H9 (cell line): Measurements from ENCODE around the gene CHPF. TPM values are rescaled to one million over a fixed set of nuclear protein-coding genes. Genes with fewer than 3 reads are reported as not detected.
A peak's percentile ranks its signal among the peaks of the same experiment; 100 is the strongest.

Source experiments
- DNase-seq: peaks from one replicate; pipeline ENCODE4 v3.0.0-alpha.2; 2017
- H2AFZ ChIP-seq: one replicate; pipeline ENCODE4 v1.6.1; 2013; ENCODE audit warnings: mild to moderate bottlenecking, low read length, control low read depth, moderate library complexity
- H2AK5ac ChIP-seq: 2 replicates; pipeline ENCODE4 v1.6.1; 2013; ENCODE audit warnings: low read length, control low read depth, mixed read lengths; ENCODE audit not compliant: insufficient read length
- H2BK120ac ChIP-seq: one replicate; pipeline ENCODE4 v1.6.1; 2013; ENCODE audit warnings: low read depth, mild to moderate bottlenecking, low read length, control low read depth, inconsistent platforms; ENCODE audit not compliant: poor library complexity, severe bottlenecking
- H2BK12ac ChIP-seq: 2 replicates; pipeline ENCODE4 v1.6.1; 2013; ENCODE audit warnings: low read length, control low read depth, mixed read lengths, low read depth; ENCODE audit not compliant: insufficient read length
- H2BK15ac ChIP-seq: 2 replicates; pipeline ENCODE4 v1.6.1; 2013; ENCODE audit warnings: low read depth, low read length, control low read depth
- H2BK20ac ChIP-seq: one replicate; pipeline ENCODE4 v1.6.1; 2013; ENCODE audit warnings: low read depth, mild to moderate bottlenecking, low read length, control low read depth, inconsistent platforms; ENCODE audit not compliant: poor library complexity, severe bottlenecking
- H2BK5ac ChIP-seq: 2 replicates; pipeline ENCODE4 v1.6.1; 2013; ENCODE audit warnings: low read length, control low read depth, mixed read lengths; ENCODE audit not compliant: insufficient read length
- H3K14ac ChIP-seq: 2 replicates; pipeline ENCODE4 v1.6.1; 2013; ENCODE audit warnings: low read length, control low read depth; ENCODE audit not compliant: insufficient read depth
- H3K18ac ChIP-seq: 2 replicates; pipeline ENCODE4 v1.6.1; 2013; ENCODE audit warnings: low read depth, mild to moderate bottlenecking, mixed read lengths, low read length, control low read depth; ENCODE audit not compliant: insufficient read length
- H3K23ac ChIP-seq: 2 replicates; pipeline ENCODE4 v1.6.1; 2013; ENCODE audit warnings: low read length, control low read depth, mixed read lengths, low read depth; ENCODE audit not compliant: insufficient read length
- H3K23me2 ChIP-seq: 2 replicates; pipeline ENCODE4 v1.6.1; 2013; ENCODE audit warnings: low read depth, mild to moderate bottlenecking, mixed read lengths, low read length, control low read depth; ENCODE audit not compliant: insufficient read length, poor library complexity, severe bottlenecking
- H3K27ac ChIP-seq: 2 replicates; pipeline ENCODE4 v1.5.1; 2013; ENCODE audit warnings: low read length, control low read depth, mixed read lengths, low read depth; ENCODE audit not compliant: insufficient read length
- H3K27me3 ChIP-seq: 2 replicates; pipeline ENCODE4 v1.6.1; 2013; ENCODE audit warnings: low read length, control low read depth, inconsistent platforms; ENCODE audit not compliant: insufficient read depth
- H3K4ac ChIP-seq: 2 replicates; pipeline ENCODE4 v1.6.1; 2013; ENCODE audit warnings: low read depth, mild to moderate bottlenecking, control low read depth, inconsistent platforms, low read length, moderate library complexity
- H3K4me1 ChIP-seq: 2 replicates; pipeline ENCODE4 v1.6.1; 2013; ENCODE audit warnings: low read length, control low read depth, inconsistent platforms; ENCODE audit not compliant: insufficient read depth
- H3K4me2 ChIP-seq: 2 replicates; pipeline ENCODE4 v1.6.1; 2013; ENCODE audit warnings: low read length, control low read depth, mixed read lengths; ENCODE audit not compliant: insufficient read length, insufficient read depth
- H3K56ac ChIP-seq: 2 replicates; pipeline ENCODE4 v1.6.1; 2013; ENCODE audit warnings: low read depth, mild to moderate bottlenecking, mixed read lengths, low read length, control low read depth; ENCODE audit not compliant: insufficient read length
- H3K79me1 ChIP-seq: 2 replicates; pipeline ENCODE4 v1.6.1; 2013; ENCODE audit warnings: low read depth, mild to moderate bottlenecking, moderate library complexity, low read length, control low read depth, inconsistent platforms; ENCODE audit not compliant: insufficient read depth, poor library complexity, severe bottlenecking
- H3K79me2 ChIP-seq: 2 replicates; pipeline ENCODE4 v1.6.1; 2013; ENCODE audit warnings: low read length, control low read depth, inconsistent platforms; ENCODE audit not compliant: insufficient read depth
- H3K9ac ChIP-seq: 2 replicates; pipeline ENCODE4 v1.6.1; 2013; ENCODE audit warnings: low read length, control low read depth, mixed read lengths; ENCODE audit not compliant: insufficient read length; ENCODE audit errors: extremely low read depth
- H3K9me3 ChIP-seq: one replicate; pipeline ENCODE4 v1.6.1; 2013; ENCODE audit warnings: low read depth, low read length, inconsistent platforms; ENCODE audit not compliant: control insufficient read depth
- H3T11ph ChIP-seq: one replicate; pipeline ENCODE4 v1.6.1; 2013; ENCODE audit warnings: mild to moderate bottlenecking, low read length, control low read depth, inconsistent platforms
- H4K20me1 ChIP-seq: one replicate; pipeline ENCODE4 v1.6.1; 2013; ENCODE audit not compliant: control insufficient read depth, insufficient read length, insufficient read depth
- H4K5ac ChIP-seq: 2 replicates; pipeline ENCODE4 v1.6.1; 2013; ENCODE audit warnings: low read depth, mild to moderate bottlenecking, mixed read lengths, low read length, control low read depth; ENCODE audit not compliant: insufficient read length
- H4K8ac ChIP-seq: replicated peaks from 2 replicates; pipeline ENCODE4 v1.6.1; 2013; ENCODE audit warnings: low read length, control low read depth, mixed read lengths, low read depth; ENCODE audit not compliant: insufficient read length
- H4K91ac ChIP-seq: 2 replicates; pipeline ENCODE4 v1.6.1; 2013; ENCODE audit warnings: low read depth, mild to moderate bottlenecking, moderate library complexity, mixed read lengths, low read length, control low read depth; ENCODE audit not compliant: insufficient read length
- H3K27ac Mint-ChIP-seq, 3 experiments: 2 replicates in 2 of 3; 3 replicates in 1 of 3; pipeline ENCODE4 v1.8.0; 2020 to 2021; ENCODE audit warnings: mixed read lengths in 3 of 3, mild to moderate bottlenecking in 1 of 3, moderate library complexity in 1 of 3
- H3K27me3 Mint-ChIP-seq: 2 replicates; pipeline ENCODE4 v1.8.0; 2021; ENCODE audit warnings: low read depth, mild to moderate bottlenecking, moderate library complexity, mixed read lengths
- H3K36me3 Mint-ChIP-seq, 3 experiments: 2 replicates in 2 of 3; 3 replicates in 1 of 3; pipeline ENCODE4 v1.8.0; 2020 to 2021; ENCODE audit warnings: low read depth in 3 of 3, mixed read lengths in 3 of 3; ENCODE audit not compliant: insufficient read depth in 1 of 3
- H3K4me1 Mint-ChIP-seq, 2 experiments: 2 replicates each; pipeline ENCODE4 v1.8.0; 2020; ENCODE audit warnings: mixed read lengths in 2 of 2
- H3K4me3 Mint-ChIP-seq, 2 experiments: 2 replicates in 1 of 2; 3 replicates in 1 of 2; pipeline ENCODE4 v1.8.0; 2020 to 2021; ENCODE audit warnings: mild to moderate bottlenecking in 2 of 2, mixed read lengths in 2 of 2, moderate library complexity in 1 of 2
- H3K9me3 Mint-ChIP-seq, 2 experiments: 2 replicates in 1 of 2; 3 replicates in 1 of 2; pipeline ENCODE4 v1.8.0; 2020; ENCODE audit warnings: mild to moderate bottlenecking in 2 of 2, mixed read lengths in 2 of 2, moderate library complexity in 1 of 2
- CTCF ChIP-seq: fragments of 200-600 bp; sonication (generic); conservative IDR thresholded peaks from 3 replicates; pipeline ENCODE4 v1.8.0; 2021; ENCODE audit warnings: antibody characterized with exemption, mild to moderate bottlenecking
- WGBS: extraction: QIAGEN DNeasy Blood & Tissue Kit; methylation state at CpG from one replicate; pipeline ENCODE4 v1.1.7; 2013; ENCODE audit warnings: missing lambda C conversion rate, low lambda C conversion rate, mixed read lengths; ENCODE audit not compliant: insufficient read length; ENCODE audit errors: extremely low coverage; 5-methylcytosine and 5-hydroxymethylcytosine counted together
- total RNA-seq: library from RNA; stranded (reverse); gene quantifications from 2 replicates; pipeline ENCODE4 v1.2.1, GENCODE V29; 2021

CHPF gene
- total RNA-seq, 1 experiment from 2014 or later, result 46.5 TPM

- no peak for TF ChIP-seq CTCF
- no peak overlapping the region for H3K56ac ChIP-seq
- H4K20me1 ChIP-seq, result peaks cover 3% of the 10 kb centered on the region
- no peak overlapping the region for H2AK5ac ChIP-seq
- no peaks in the 10 kb centered on the region for H3K79me1 ChIP-seq
- no peak overlapping the region for H3K23ac ChIP-seq
- Mint-ChIP-seq H3K36me3 (no peaks in the 10 kb centered on the region; a peak in 1 of 7 replicates), H3K27ac (peak overlapping the region in 1 of 3 experiments; percentile 43; a peak in 1 of 7 replicates), H3K9me3 (no peaks in the 10 kb centered on the region; a peak in 3 of 5 replicates), H3K4me3 (peak overlapping the region in 1 of 2 experiments; percentile 63; a peak in 3 of 5 replicates), H3K27me3 (peaks cover 87% of the 10 kb centered on the region), H3K4me1 (peaks cover 50 to 69% of the 10 kb centered on the region in 2 experiments)
- H3K18ac ChIP-seq, result no peak overlapping the region
- no peak overlapping the region for H3K4ac ChIP-seq
- H2BK5ac ChIP-seq, result no peak overlapping the region
- no peak overlapping the region for H3K14ac ChIP-seq
- no peak overlapping the region for H3T11ph ChIP-seq
- H2BK120ac ChIP-seq, result no peak overlapping the region
- H4K5ac ChIP-seq, result no peak overlapping the region
- H3K23me2 ChIP-seq, result peaks cover 4% of the 10 kb centered on the region
- H3K4me2 ChIP-seq, result peak overlapping the region; percentile 25
- no peak overlapping the region for H2BK20ac ChIP-seq
- H2BK15ac ChIP-seq, result no peak overlapping the region
- no peaks in the 10 kb centered on the region for H3K9me3 ChIP-seq
- H4K91ac ChIP-seq, result no peak overlapping the region
- peaks cover 19% of the 10 kb centered on the region; the same call in 1 of the 2 replicates for H3K27me3 ChIP-seq
- no peak overlapping the region for H3K9ac ChIP-seq
- no peak overlapping the region for H4K8ac ChIP-seq
- H2BK12ac ChIP-seq, result no peak overlapping the region
- no CpG with 5 or more reads among the region's 4 CpGs for WGBS
- no peaks in the 10 kb centered on the region for H3K79me2 ChIP-seq
- no peak overlapping the region for H2AFZ ChIP-seq
- H3K4me1 ChIP-seq, result peaks cover 10% of the 10 kb centered on the region; the same call in 1 of the 2 replicates
- no peak for DNase-seq
- H3K27ac ChIP-seq, result no peak overlapping the region
Observed at GRCh38 chr2:219513787-219514186, 29.8 kb downstream of the CHPF start.
